CD4-positive, alpha-beta T cell treated with Interleukin-10 for 1 hour (primary cell): ENCODE measurements around the gene PFKP.
"Not testable (repeated sequence)": the region's sequence is repeated elsewhere in the genome, so short reads cannot be mapped to it uniquely, and the experiment has no call there.

ENCODE experiments used
- DNase-seq: peaks from one replicate; pipeline ENCODE4 v3.0.0-alpha.2; 2020

Gene PFKP

DNA sequence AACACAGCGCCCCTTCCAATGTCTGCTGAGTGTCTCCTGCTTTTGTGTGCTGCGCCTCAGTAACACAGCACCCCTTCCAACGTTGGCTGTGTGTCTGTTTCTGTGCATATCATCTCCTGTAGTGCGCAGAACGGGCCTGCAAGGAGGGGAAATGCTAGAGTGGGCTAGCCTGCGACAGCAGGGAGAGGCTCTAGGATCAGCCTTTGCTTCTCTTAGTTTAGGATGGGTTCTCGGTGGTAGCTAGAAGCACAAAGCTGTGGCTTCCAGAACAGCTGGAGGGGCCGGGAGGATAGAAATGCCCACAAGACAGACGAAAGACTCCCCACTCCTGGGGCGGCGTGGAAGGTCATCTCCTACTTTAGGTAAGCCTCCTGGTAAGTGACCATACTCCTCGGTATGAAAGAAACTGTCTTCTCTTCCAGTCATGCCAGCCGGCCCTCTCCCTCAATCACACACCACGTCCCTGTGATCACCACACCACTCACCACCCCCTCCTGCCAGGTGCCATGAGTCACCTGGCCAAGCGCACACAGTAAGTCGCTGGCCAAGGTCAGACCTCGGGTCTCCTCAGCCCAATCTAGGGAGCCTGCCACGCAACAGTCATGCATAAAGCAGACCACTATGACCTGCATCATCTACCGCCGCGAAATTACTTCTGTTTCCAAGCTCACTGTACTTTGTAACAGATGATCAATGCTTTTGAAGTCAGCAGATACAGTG, 100.4 kb downstream of the PFKP start:
- no peak for DNase-seq

DNA sequence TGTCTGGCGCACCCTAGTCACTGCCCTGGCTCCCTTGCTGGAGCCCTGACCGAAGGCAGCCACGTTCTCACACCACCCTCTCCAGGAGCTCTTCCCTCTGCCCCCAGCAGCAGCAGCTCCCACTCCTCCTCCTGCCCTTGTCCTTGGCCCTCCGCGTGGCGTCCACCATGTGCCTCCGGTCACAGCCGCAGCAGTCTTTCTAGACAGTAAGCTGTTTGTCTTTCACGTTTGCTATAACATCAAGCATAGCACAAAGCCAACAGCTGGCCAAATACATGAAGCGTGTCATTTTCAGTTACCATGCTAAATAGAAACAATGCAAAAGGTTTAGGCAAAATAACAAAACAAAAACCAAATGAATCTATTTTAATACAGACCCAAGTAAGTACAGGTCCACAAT, 101.9 kb downstream of the PFKP start:
- DNase-seq: no peak

GRCh38 chr10:3169673-3170072, 102.3 kb downstream of the PFKP start:
- DNase-seq: no peak

GRCh38 chr10:3171488-3171887, 104.1 kb downstream of the PFKP start:
- not testable (repeated sequence) for DNase-seq

DNA sequence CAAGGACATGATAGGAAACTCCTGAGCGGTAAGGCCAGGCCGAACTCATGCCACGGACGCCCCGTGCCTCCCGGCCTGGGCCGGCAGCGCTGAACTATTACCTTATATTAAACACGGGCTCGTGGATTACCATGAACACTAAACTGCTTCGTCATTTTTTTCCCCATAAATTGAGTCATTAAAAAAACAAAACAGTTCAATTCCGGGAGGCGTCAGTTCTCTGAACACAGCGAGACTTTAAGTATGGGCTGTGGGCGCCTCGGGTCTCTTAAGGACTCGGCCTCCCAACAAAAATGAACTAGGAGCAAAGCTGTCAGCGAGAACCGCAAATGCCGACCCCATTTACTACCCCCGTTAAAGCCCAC, 104.7 kb downstream of the PFKP start:
- no peak for DNase-seq

DNA sequence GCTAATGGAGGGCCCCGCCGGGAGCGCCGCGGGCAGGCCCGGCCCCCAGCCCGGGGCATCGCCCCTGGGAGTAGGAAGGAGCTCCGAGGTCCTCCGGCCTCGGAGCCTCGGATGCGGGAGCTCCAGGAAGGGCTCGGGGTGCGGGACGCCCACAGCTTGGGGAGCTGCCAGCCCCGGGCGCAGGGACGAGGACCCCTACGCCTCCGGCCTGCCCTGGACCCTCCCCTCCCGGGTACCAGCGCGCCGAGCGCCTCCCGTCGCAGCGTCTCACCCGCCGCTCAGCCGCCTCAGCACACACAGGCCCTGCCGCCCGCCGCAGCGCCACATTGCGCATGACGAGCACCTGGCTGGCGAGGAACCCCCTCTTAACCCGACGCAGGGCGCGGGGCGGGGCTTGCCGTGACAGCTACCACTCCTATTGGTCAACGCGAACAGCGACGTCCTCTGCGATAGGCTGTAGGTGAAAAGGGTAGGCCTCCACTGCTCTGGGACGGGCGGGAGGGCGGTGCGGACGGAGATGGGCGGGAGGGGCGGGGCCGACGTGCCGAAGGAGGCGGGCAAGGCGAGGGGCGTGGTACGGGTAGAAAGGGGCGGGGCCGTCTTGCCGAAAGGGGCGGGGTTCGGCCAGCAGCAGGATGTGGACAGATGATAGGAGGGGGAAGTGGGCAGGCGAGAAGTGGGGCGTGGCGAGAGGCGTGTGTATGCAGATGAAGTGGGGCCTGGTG, 105.3 kb downstream of the PFKP start, which contains the start of gene PITRM1:
Gene PITRM1 (minus strand): TSS at position 337 of the 725 bp plus-strand sequence. CDS start 10 bp downstream, at position 327.
- peak; percentile 99 for DNase-seq

DNA sequence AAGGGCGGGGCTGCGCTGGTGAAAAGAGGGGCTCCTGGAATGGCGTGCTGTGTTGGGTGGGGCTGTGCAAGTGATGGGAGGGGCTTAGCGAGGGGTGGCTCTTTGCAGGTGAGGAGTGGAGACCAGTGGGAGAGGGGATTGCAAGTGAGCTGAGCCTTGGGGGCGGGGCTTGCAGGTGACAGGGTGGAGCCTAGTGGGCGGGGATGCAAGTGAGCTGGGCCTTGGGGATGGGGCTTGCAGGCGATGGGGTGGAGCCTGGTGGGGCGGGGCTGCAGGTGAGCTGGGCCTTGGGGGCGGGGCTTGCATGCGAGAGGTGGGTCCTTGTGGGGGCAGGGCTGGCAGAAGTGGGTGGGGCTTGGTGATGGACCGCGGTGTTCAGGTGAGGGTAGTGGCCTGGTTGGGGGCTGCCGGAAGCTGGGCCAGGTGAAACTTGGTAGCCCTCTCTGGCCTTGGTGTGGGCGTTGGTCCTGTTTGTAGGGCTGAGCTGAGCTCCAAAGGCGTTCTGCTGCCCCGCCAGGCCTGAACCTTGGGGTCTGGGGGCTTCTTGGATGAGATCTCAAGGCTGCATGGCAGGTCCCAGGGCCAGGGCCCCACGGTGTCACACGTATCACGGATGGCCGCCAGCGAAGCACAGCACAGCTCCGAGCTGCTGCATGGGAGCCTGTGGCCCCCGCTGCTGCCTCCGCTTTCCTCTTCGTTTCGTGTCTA, 106.0 kb downstream of the PFKP start:
- DNase-seq: no peak

DNA sequence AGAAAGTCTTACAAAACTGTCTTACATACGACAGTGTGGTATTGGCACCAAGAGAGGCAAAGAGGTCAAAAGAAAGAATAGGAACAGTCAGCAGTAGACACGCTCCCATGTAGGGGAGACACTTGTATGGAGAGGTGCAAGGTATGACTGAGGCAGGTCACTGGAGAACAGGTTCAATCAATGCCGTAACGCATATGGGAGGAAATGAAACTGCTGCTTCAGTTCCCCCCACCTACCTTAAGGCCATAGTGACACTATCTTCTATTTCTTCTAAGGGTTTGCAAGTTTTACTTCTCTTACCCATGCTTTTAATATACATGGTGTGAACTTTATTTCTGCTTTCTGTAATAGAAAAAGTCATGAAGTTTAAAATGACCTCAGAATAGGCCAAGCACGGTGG, 110.7 kb downstream of the PFKP start:
- no peak for DNase-seq

DNA sequence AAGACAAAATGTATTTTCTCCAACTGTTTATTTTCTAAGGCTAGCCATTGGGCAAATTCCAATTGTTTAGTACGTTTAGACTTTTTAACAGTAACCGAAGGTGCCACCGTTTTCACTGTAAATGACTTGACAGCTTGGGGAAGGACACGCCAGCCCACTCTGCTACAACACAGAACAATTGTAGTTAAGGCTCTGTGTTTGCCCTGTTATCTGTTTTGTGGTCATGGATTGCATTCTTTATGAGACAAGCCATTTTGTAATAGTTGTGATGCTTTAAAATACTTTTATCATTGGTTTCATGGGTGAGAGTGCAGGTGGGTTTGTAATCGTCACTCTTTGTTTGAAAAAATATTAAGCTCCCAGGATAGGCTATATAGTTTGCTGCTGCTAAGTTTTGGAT, 111.8 kb downstream of the PFKP start:
- no peak for DNase-seq

GRCh38 chr10:3180355-3181025, 113.1 kb downstream of the PFKP start:
- no peak for DNase-seq

DNA sequence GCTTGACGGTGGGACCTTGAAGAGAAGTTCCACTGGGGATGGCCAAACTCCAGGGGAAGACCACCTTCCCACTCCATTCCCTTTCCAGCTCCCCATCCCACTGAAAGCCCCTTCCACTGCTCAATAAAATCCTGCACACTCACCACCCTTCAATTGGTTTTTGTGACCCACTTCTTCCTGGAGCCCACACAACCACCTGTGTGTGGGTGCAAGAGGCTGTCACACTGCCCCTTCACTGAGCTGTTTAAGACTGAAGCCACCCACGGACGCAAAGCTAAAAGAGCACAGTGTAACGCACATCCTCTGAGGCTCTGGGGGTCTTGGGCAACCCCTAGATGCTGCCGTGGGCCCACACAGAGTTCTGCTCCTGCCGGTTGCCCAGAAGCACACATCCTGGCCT, 118.0 kb downstream of the PFKP start:
- no peak for DNase-seq

GRCh38 chr10:3186368-3186767, 119.0 kb downstream of the PFKP start:
- peak; percentile 44 for DNase-seq
